DOHH2 (cell line): ENCODE results near the gene CATSPERB.

Experiments used
- H3F3A ChIP-seq: fragments of 200-600 bp; sonication (generic), shearing (Covaris generic); 2 replicates; pipeline ENCODE4 v1.6.0; 2016; ENCODE audit warnings: antibody characterized with exemption, mild to moderate bottlenecking; ENCODE audit not compliant: control insufficient read depth, insufficient read depth
- H3K27ac ChIP-seq: fragments of 200-600 bp; sonication (generic); 2 replicates; pipeline ENCODE4 v1.5.1; 2014; ENCODE audit warnings: low read depth, mild to moderate bottlenecking, low read length, moderate library complexity
- H3K27me3 ChIP-seq: fragments of 200-600 bp; sonication (generic); 2 replicates; pipeline ENCODE4 v1.6.1; 2014; ENCODE audit warnings: mild to moderate bottlenecking, low read length, mixed read lengths; ENCODE audit not compliant: control insufficient read depth
- H3K36me3 ChIP-seq: fragments of 200-600 bp; sonication (generic); 2 replicates; pipeline ENCODE4 v1.6.1; 2014; ENCODE audit warnings: mild to moderate bottlenecking, low read length, moderate library complexity, mixed read lengths; ENCODE audit not compliant: control insufficient read depth
- H3K4me1 ChIP-seq: fragments of 200-600 bp; sonication (generic); 2 replicates; pipeline ENCODE4 v1.6.1; 2014; ENCODE audit warnings: mild to moderate bottlenecking, low read length, mixed read lengths; ENCODE audit not compliant: control insufficient read depth
- H3K4me2 ChIP-seq: fragments of 200-600 bp; sonication (generic); 2 replicates; pipeline ENCODE4 v1.6.0; 2014; ENCODE audit warnings: mild to moderate bottlenecking, low read length, moderate library complexity
- H3K4me3 ChIP-seq: fragments of 200-600 bp; sonication (generic); 2 replicates; pipeline ENCODE4 v1.5.1; 2014; ENCODE audit warnings: mild to moderate bottlenecking, low read length, mixed read lengths
- H3K79me2 ChIP-seq: fragments of 200-600 bp; sonication (generic); 2 replicates; pipeline ENCODE4 v1.6.1; 2014; ENCODE audit warnings: mild to moderate bottlenecking, low read length, mixed read lengths; ENCODE audit not compliant: control insufficient read depth
- H3K9me2 ChIP-seq: fragments of 200-600 bp; sonication (generic); replicated peaks from 2 replicates; pipeline ENCODE4 v1.6.1; 2014; ENCODE audit warnings: mild to moderate bottlenecking, low read length, mixed read lengths; ENCODE audit not compliant: control insufficient read depth
- H3K9me3 ChIP-seq: fragments of 200-600 bp; sonication (generic); 2 replicates; pipeline ENCODE4 v1.6.1; 2014; ENCODE audit warnings: antibody characterized with exemption, low read length, mixed read lengths; ENCODE audit not compliant: control insufficient read depth, insufficient read depth
- H4K20me1 ChIP-seq: fragments of 200-600 bp; sonication (generic); 2 replicates; pipeline ENCODE4 v1.6.0; 2014; ENCODE audit warnings: low read depth, mild to moderate bottlenecking, antibody characterized with exemption, low read length, moderate library complexity; ENCODE audit not compliant: control insufficient read depth, insufficient read depth
- EZH2phosphoT487 ChIP-seq: fragments of 200-600 bp; sonication (generic); IDR thresholded peaks from 2 replicates; pipeline ENCODE4 v1.6.1; 2017; ENCODE audit warnings: borderline replicate concordance, mild to moderate bottlenecking, antibody characterized with exemption, low read length, moderate library complexity, mixed read lengths
- TF ChIP-seq, protein P1 (sequence below): fragments of 200-600 bp; sonication (generic); IDR thresholded peaks from one replicate; pipeline ENCODE4 v1.5.1; 2014; ENCODE audit warnings: antibody characterized with exemption, mild to moderate bottlenecking, low read depth, low read length; ENCODE audit not compliant: poor library complexity, severe bottlenecking

CATSPERB gene

DNA sequence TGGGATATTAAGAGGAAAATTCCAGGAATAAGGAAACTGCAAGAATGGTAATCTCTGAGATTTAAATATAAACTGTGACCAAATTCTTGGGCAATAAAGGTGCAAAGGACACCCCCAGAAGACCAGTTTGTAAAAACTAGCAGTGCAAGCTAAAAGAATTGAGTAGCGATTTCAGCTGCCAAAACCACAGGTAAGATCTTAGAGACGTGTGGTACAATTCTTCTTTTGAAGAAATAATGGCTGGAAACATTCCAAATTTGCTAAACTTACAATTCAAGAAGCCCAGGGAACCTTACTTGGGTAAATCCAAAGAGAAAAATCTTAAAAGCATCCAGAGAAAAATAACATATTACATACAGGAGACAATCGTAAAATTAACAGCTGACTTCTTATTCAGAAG lies 12.0 kb downstream of the CATSPERB start:
- Histone ChIP-seq H3K4me3 (no peak overlapping the region), H3K27ac (no peak overlapping the region), H3K9me3 (no peaks in the 10 kb centered on the region), H3K9me2 (no peaks in the 10 kb centered on the region), H4K20me1 (no peaks in the 10 kb centered on the region), H3K36me3 (no peaks in the 10 kb centered on the region), H3K27me3 (peaks cover 7% of the 10 kb centered on the region; the same call in 1 of the 2 replicates), H3K79me2 (no peaks in the 10 kb centered on the region), H3K4me2 (no peak overlapping the region), H3K4me1 (no peaks in the 10 kb centered on the region), H3F3A (no peaks in the 10 kb centered on the region)
- no peak for TF ChIP-seq EZH2phosphoT487
- TF ChIP-seq, protein P1, sequence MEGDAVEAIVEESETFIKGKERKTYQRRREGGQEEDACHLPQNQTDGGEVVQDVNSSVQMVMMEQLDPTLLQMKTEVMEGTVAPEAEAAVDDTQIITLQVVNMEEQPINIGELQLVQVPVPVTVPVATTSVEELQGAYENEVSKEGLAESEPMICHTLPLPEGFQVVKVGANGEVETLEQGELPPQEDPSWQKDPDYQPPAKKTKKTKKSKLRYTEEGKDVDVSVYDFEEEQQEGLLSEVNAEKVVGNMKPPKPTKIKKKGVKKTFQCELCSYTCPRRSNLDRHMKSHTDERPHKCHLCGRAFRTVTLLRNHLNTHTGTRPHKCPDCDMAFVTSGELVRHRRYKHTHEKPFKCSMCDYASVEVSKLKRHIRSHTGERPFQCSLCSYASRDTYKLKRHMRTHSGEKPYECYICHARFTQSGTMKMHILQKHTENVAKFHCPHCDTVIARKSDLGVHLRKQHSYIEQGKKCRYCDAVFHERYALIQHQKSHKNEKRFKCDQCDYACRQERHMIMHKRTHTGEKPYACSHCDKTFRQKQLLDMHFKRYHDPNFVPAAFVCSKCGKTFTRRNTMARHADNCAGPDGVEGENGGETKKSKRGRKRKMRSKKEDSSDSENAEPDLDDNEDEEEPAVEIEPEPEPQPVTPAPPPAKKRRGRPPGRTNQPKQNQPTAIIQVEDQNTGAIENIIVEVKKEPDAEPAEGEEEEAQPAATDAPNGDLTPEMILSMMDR = no peak

DNA sequence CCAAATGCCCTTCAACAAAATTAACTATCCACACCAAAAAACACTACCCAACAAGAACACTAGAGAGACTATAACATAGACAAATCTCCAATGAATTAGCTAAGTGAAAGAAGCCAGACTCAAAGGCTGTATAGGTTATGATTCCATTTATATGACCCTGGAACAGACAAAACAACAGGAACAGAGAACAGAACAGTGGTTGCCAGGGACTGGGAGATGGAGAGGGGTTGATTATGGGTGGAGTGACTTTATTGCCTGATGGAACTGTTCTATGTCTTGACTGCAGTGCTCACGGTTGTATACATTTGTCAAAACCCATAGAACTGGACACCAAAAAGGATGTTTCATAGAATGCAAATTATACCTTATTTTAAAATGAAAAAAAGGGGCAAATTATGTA lies 14.9 kb downstream of the CATSPERB start:
- TF ChIP-seq EZH2phosphoT487 = no peak
- TF ChIP-seq, protein P1 = no peak
- H3K79me2 ChIP-seq = no peaks in the 10 kb centered on the region

DNA sequence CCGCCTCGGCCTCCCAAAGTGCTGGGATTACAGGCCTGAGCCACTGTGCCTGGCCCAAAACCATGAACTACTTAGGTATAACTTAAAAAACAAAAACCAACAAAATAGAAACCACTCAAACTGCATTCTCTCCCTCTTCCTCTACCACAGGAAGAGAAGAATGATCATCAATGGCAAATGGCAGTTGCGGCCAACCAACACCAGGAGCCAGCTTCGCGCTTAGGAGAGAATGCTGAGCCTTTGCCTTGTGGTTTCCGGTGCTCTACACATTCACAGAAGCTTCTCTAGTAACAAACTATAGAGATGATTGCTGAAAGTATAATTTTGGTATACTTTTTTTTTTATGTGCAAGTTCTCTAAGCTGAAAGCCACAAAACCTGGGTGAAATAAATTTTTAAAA lies 17.1 kb downstream of the CATSPERB start:
- Histone ChIP-seq H3K9me2 (no peaks in the 10 kb centered on the region), H3K27ac (no peak overlapping the region), H3K9me3 (no peaks in the 10 kb centered on the region), H3K79me2 (no peaks in the 10 kb centered on the region), H3K27me3 (peaks cover 3% of the 10 kb centered on the region; the same call in 1 of the 2 replicates), H3F3A (no peaks in the 10 kb centered on the region), H4K20me1 (no peaks in the 10 kb centered on the region), H3K4me2 (no peak overlapping the region), H3K4me3 (no peak overlapping the region), H3K36me3 (no peaks in the 10 kb centered on the region), H3K4me1 (no peaks in the 10 kb centered on the region)
- TF ChIP-seq, protein P1 = no peak
- no peak for TF ChIP-seq EZH2phosphoT487

More for the DNA sequence above, 14.9 kb downstream of the CATSPERB start:
- H4K20me1 ChIP-seq = no peaks in the 10 kb centered on the region
- no peaks in the 10 kb centered on the region for H3K9me3 ChIP-seq
- peaks cover 7% of the 10 kb centered on the region; the same call in 1 of the 2 replicates for H3K27me3 ChIP-seq
- H3K36me3 ChIP-seq = no peaks in the 10 kb centered on the region
- H3K4me2 ChIP-seq = no peak overlapping the region
- H3K4me3 ChIP-seq = no peak overlapping the region
- H3K27ac ChIP-seq = no peak overlapping the region
- no peaks in the 10 kb centered on the region for H3K4me1 ChIP-seq
- no peaks in the 10 kb centered on the region for H3F3A ChIP-seq
- no peaks in the 10 kb centered on the region for H3K9me2 ChIP-seq

DNA sequence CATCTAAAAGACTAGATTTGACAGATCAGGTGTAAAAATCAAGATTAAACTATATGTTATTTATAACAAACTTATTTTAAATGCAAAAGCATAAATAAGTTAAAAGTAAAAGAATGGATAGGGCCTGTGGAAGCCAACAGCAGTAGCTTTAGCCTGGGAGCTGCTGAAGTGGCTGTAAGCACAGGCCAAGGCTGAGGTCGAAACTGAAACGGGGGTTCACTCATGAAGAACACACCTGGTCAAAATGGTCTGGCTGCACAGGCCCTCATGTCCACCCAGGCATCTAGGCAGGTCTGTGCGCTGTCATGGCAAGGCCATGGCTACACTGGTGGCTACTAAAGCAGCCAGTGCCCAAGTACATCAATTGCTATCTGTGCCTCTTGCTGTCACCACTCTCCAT lies 23.1 kb downstream of the CATSPERB start:
- no peak overlapping the region for H3K4me2 ChIP-seq
- no peaks in the 10 kb centered on the region for H3K9me2 ChIP-seq
- H3K4me1 ChIP-seq = no peaks in the 10 kb centered on the region
- H3K27ac ChIP-seq = no peak overlapping the region
- H3K36me3 ChIP-seq = no peaks in the 10 kb centered on the region
- H4K20me1 ChIP-seq = no peaks in the 10 kb centered on the region
- 0 out of 2 replicates have a peak, but pooled peaks cover 3% of the 10 kb centered on the region for H3K9me3 ChIP-seq
- no peaks in the 10 kb centered on the region for H3K79me2 ChIP-seq
- no peak for TF ChIP-seq EZH2phosphoT487
- TF ChIP-seq, protein P1 = no peak
- H3K27me3 ChIP-seq = 0 out of 2 replicates have a peak, but pooled peaks cover 6% of the 10 kb centered on the region
- no peak overlapping the region for H3K4me3 ChIP-seq
- no peaks in the 10 kb centered on the region for H3F3A ChIP-seq
